PC-9 (cell line): Measurements from ENCODE around the gene GPR137B. TPM values are rescaled to one million over a fixed set of nuclear protein-coding genes. Genes with fewer than 3 reads are reported as not detected.

ENCODE experiments used
- BruUV-seq: library from RNA; stranded (reverse); fragments of 400-500 nt; replicated peaks from 2 replicates; lab custom pipeline; 2021; lab: Mats Ljungman, UMichigan
- CTCF ChIA-PET: fragments of 300-600 bp; sonication (Branson Sonifier 250); formaldehyde crosslinking; loops from one replicate; lab custom pipeline; 2022; ENCODE audit warnings: antibody characterized with exemption; lab: Charles Lee
- POLR2A ChIA-PET: fragments of 300-600 bp; sonication (Branson Sonifier 250); formaldehyde crosslinking; loops from one replicate; lab custom pipeline; 2022; ENCODE audit warnings: antibody characterized with exemption; ENCODE audit not compliant: unreplicated experiment; lab: Charles Lee
- DNase-seq, 2 experiments: peaks; one replicate each; pipeline versions ENCODE4 v3.0.0 to v3.0.0-alpha.2; 2015 to 2022; ENCODE audit warnings: mixed read lengths in 1 of 2
- H2AFZ ChIP-seq: fragments of 200-600 bp; sonication (generic); 2 replicates; pipeline ENCODE4 v1.8.1; 2017; ENCODE audit warnings: antibody characterized with exemption
- H3F3A ChIP-seq: fragments of 200-600 bp; sonication (generic); 2 replicates; pipeline ENCODE4 v1.8.1; 2017; ENCODE audit warnings: antibody characterized with exemption, mild to moderate bottlenecking, low read depth; ENCODE audit not compliant: insufficient read depth
- H3K27ac ChIP-seq: fragments of 200-600 bp; sonication (generic); 2 replicates; pipeline ENCODE4 v1.6.1; 2016; ENCODE audit warnings: mixed run types
- H3K27me3 ChIP-seq: fragments of 200-600 bp; sonication (generic); 2 replicates; pipeline ENCODE4 v1.6.1; 2016; ENCODE audit warnings: low read depth, mixed run types; ENCODE audit not compliant: insufficient read depth
- H3K36me3 ChIP-seq: fragments of 200-600 bp; sonication (generic); 2 replicates; pipeline ENCODE4 v1.6.1; 2016; ENCODE audit warnings: low read depth, mixed run types
- H3K4me1 ChIP-seq: fragments of 200-600 bp; sonication (generic); replicated peaks from 2 replicates; pipeline ENCODE4 v1.6.1; 2016; ENCODE audit warnings: mixed run types; ENCODE audit not compliant: insufficient read depth
- H3K4me2 ChIP-seq: fragments of 200-600 bp; sonication (generic); 2 replicates; pipeline ENCODE4 v1.6.1; 2017; ENCODE audit warnings: mixed run types
- H3K4me3 ChIP-seq: fragments of 200-600 bp; sonication (generic); 2 replicates; pipeline ENCODE4 v1.6.1; 2016; ENCODE audit warnings: mixed run types
- H3K79me2 ChIP-seq: fragments of 200-600 bp; sonication (generic); 2 replicates; pipeline ENCODE4 v1.6.1; 2017; ENCODE audit warnings: low read depth, mixed run types
- H3K9me2 ChIP-seq: fragments of 200-600 bp; sonication (generic); 2 replicates; pipeline ENCODE4 v1.8.1; 2017; ENCODE audit warnings: mild to moderate bottlenecking; ENCODE audit not compliant: insufficient read depth
- H3K9me3 ChIP-seq: fragments of 200-600 bp; sonication (generic); 2 replicates; pipeline ENCODE4 v1.8.1; 2016; ENCODE audit warnings: low read depth; ENCODE audit not compliant: insufficient read depth
- H4K20me1 ChIP-seq: fragments of 200-600 bp; sonication (generic); 2 replicates; pipeline ENCODE4 v1.8.1; 2017; ENCODE audit not compliant: insufficient read depth
- EZH2 ChIP-seq: fragments of 200-600 bp; sonication (generic); IDR thresholded peaks from 2 replicates; pipeline ENCODE4 v1.8.0; 2017; ENCODE audit warnings: antibody characterized with exemption, low read depth
- intact Hi-C: fragments of 100-400 bp; cut with micrococcal nuclease; formaldehyde crosslinking; loops from one replicate; pipeline ENCODE4 v1.10.0; 2022; ENCODE audit not compliant: unreplicated experiment
- total RNA-seq: library from RNA; stranded (reverse); gene quantifications from 2 replicates; pipeline ENCODE4 v1.2.3, GENCODE V29; 2021
- TF ChIP-seq, protein P1 (sequence below): fragments of 200-600 bp; sonication (generic); conservative IDR thresholded peaks from 2 replicates; pipeline ENCODE4 v1.6.1; 2017; ENCODE audit warnings: mixed run types, antibody characterized with exemption, mild to moderate bottlenecking, moderate library complexity

GPR137B gene
- total RNA-seq, 1 experiment from 2014 or later: not detected

DNA sequence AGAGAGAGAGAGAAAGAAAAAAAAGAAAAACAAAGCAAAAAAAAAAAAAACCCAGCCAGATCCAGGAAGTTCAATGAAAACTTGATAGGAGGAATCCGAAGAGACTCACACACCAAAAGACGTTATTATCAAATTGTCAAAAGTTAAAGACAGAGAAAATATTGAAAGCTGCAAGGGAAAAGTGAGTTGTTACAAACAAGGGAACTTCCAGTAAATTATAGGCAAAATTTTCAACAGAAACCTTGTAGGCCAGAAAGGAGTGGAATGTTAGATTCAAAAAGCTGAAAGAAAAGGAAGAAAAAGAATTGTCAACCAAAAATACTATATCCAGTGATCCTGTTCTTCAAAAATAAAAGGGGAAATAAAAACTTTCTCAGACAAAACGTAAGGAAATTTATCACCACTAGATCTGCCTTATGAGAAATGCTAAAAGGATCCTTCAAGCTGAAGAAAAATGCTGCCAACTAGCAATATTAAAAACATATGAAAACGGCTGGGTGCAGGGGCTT is 115.8 kb downstream of the GPR137B start:
- TF ChIP-seq EZH2: no peak
- TF ChIP-seq, protein P1, sequence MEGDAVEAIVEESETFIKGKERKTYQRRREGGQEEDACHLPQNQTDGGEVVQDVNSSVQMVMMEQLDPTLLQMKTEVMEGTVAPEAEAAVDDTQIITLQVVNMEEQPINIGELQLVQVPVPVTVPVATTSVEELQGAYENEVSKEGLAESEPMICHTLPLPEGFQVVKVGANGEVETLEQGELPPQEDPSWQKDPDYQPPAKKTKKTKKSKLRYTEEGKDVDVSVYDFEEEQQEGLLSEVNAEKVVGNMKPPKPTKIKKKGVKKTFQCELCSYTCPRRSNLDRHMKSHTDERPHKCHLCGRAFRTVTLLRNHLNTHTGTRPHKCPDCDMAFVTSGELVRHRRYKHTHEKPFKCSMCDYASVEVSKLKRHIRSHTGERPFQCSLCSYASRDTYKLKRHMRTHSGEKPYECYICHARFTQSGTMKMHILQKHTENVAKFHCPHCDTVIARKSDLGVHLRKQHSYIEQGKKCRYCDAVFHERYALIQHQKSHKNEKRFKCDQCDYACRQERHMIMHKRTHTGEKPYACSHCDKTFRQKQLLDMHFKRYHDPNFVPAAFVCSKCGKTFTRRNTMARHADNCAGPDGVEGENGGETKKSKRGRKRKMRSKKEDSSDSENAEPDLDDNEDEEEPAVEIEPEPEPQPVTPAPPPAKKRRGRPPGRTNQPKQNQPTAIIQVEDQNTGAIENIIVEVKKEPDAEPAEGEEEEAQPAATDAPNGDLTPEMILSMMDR: no peak
- ChIA-PET CTCF (no interaction called here), POLR2A (no interaction called here)
- BruUV-seq: no TSS peak
- Histone ChIP-seq H4K20me1 (no peaks in the 10 kb centered on the region), H3K36me3 (no peaks in the 10 kb centered on the region), H3K79me2 (no peaks in the 10 kb centered on the region), H3K27ac (no peak overlapping the region), H3F3A (no peaks in the 10 kb centered on the region), H3K4me2 (no peak overlapping the region), H2AFZ (no peak overlapping the region), H3K4me3 (no peak overlapping the region), H3K9me2 (no peaks in the 10 kb centered on the region), H3K27me3 (no peaks in the 10 kb centered on the region), H3K4me1 (no peaks in the 10 kb centered on the region), H3K9me3 (no peaks in the 10 kb centered on the region; the same call in 1 of the 2 replicates)
- intact Hi-C loops: no loop called here
- DNase-seq: no peak

Other genes starting within 250 kb of the GPR137B start
- not detected in 2 replicates for gene NID1, start 77.4 kb upstream of the GPR137B start, total RNA-seq
- not detected in 2 replicates for gene ERO1B, start 139.4 kb downstream of the GPR137B start, total RNA-seq